ENCODE data around the gene MXRA8.
"Not testable (repeated sequence)": the region's sequence is repeated elsewhere in the genome, so short reads cannot be mapped to it uniquely, and the experiment has no call there.

Gene MXRA8

GRCh38 chr1:1358433-1359271 is at the start of gene MXRA8:
MXRA8 (minus strand) TSS chr1:1358555; CDS start chr1:1358504, 51 bp downstream.
- no peak for DNase-seq (ENCODE audit: low spot score)

GRCh38 chr1:1407636-1408318 is 49.4 kb upstream of the MXRA8 start:
- DNase-seq (ENCODE audit: low spot score), result no peak

GRCh38 chr1:1406821-1407635 is 48.7 kb upstream of the MXRA8 start, which contains the start of gene MRPL20:
MRPL20 (minus strand) TSS chr1:1407293; CDS start chr1:1407217, 76 bp downstream.
- peak; percentile 98 for DNase-seq (ENCODE audit: low spot score)

GRCh38 chr1:1406101-1406820 is 47.9 kb upstream of the MXRA8 start:
- no peak for DNase-seq (ENCODE audit: low spot score)

GRCh38 chr1:1403653-1404052 is 45.3 kb upstream of the MXRA8 start:
- DNase-seq (ENCODE audit: low spot score), result no peak

GRCh38 chr1:1402901-1403392 is 44.6 kb upstream of the MXRA8 start:
- not testable (repeated sequence) for DNase-seq (ENCODE audit: low spot score)

- peak; percentile 66 for DNase-seq (ENCODE audit: low spot score)
Measured at GRCh38 chr1:1402072-1402900, 43.9 kb upstream of the MXRA8 start.

- DNase-seq (ENCODE audit: low spot score), result no peak
Measured at GRCh38 chr1:1401457-1402010, 43.2 kb upstream of the MXRA8 start.

GRCh38 chr1:1400576-1401456 is 42.5 kb upstream of the MXRA8 start:
- no peak for DNase-seq (ENCODE audit: low spot score)

GRCh38 chr1:1399872-1400575 is 41.7 kb upstream of the MXRA8 start:
- no peak for DNase-seq (ENCODE audit: low spot score)

GRCh38 chr1:1399187-1399871 is 41.0 kb upstream of the MXRA8 start, which contains the start of gene CCNL2:
CCNL2 (minus strand) TSS chr1:1399335; CDS start chr1:1399306, 29 bp downstream.
- DNase-seq (ENCODE audit: low spot score), result peak; percentile 98

- DNase-seq (ENCODE audit: low spot score), result no peak
Measured at GRCh38 chr1:1398677-1399186, 40.4 kb upstream of the MXRA8 start.

GRCh38 chr1:1397839-1398523 is 39.6 kb upstream of the MXRA8 start:
- DNase-seq (ENCODE audit: low spot score), result no peak

- no peak for DNase-seq (ENCODE audit: low spot score)
Measured at GRCh38 chr1:1395166-1395565, 36.8 kb upstream of the MXRA8 start.

GRCh38 chr1:1394116-1394515 is 35.8 kb upstream of the MXRA8 start:
- DNase-seq (ENCODE audit: low spot score), result no peak

- no peak for DNase-seq (ENCODE audit: low spot score)
Measured at GRCh38 chr1:1393428-1393827, 35.1 kb upstream of the MXRA8 start.

GRCh38 chr1:1393014-1393413 is 34.7 kb upstream of the MXRA8 start:
- DNase-seq (ENCODE audit: low spot score), result no peak

All from HuH-7 (cell line).